ENCODE results near the gene LILRA2. TPM values are rescaled to one million over a fixed set of nuclear protein-coding genes. Genes with fewer than 3 reads are reported as not detected.
"Not testable (repeated sequence)": the region's sequence is repeated elsewhere in the genome, so short reads cannot be mapped to it uniquely, and the experiment has no call there.

Gene LILRA2
- total RNA-seq, 6 experiments from 2014 or later = 1.4 to 8.3 (median 2.4) TPM

DNA sequence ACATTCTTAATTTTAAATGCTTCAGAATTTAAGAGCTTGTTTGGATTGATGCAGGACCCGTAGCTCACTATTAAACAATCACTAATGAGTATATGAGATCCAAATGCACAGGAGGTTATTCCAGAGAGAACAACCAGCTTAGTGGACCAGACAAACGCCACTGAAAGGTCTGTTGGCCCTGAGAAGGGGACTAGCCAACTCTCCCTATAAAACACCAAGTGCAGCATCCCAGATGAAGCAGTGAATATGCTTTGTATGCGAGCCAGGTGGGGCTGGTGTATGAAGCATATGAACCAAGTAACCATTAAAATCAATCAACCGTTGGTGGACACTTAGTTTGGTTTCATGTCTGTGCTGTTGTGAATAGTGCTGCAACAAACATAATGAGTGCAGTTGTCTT is 46.9 kb downstream of the LILRA2 start:
- Histone ChIP-seq H3K27ac (no peak overlapping the region), H3K4me3 (no peak overlapping the region), H3K36me3 (no peaks in the 10 kb centered on the region), H3K9me3 (no peaks in the 10 kb centered on the region), H3K4me1 (no peaks in the 10 kb centered on the region), H3K27me3 (no peaks in the 10 kb centered on the region)
- DNase-seq (no peak), ATAC-seq (no peak)
- 64% methylated on average over 4 of the region's 4 CpGs for WGBS (ENCODE audit: insufficient coverage, low coverage, low lambda C conversion rate, missing lambda C conversion rate)
- intact Hi-C loops (cut with DNase I) = no loop called here
- TF ChIP-seq, protein P1, sequence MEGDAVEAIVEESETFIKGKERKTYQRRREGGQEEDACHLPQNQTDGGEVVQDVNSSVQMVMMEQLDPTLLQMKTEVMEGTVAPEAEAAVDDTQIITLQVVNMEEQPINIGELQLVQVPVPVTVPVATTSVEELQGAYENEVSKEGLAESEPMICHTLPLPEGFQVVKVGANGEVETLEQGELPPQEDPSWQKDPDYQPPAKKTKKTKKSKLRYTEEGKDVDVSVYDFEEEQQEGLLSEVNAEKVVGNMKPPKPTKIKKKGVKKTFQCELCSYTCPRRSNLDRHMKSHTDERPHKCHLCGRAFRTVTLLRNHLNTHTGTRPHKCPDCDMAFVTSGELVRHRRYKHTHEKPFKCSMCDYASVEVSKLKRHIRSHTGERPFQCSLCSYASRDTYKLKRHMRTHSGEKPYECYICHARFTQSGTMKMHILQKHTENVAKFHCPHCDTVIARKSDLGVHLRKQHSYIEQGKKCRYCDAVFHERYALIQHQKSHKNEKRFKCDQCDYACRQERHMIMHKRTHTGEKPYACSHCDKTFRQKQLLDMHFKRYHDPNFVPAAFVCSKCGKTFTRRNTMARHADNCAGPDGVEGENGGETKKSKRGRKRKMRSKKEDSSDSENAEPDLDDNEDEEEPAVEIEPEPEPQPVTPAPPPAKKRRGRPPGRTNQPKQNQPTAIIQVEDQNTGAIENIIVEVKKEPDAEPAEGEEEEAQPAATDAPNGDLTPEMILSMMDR (IDR thresholded peaks at IDR 0.05) = no peak
- TF ChIP-seq POLR2A (IDR thresholded peaks at IDR 0.05) = no peak

DNA sequence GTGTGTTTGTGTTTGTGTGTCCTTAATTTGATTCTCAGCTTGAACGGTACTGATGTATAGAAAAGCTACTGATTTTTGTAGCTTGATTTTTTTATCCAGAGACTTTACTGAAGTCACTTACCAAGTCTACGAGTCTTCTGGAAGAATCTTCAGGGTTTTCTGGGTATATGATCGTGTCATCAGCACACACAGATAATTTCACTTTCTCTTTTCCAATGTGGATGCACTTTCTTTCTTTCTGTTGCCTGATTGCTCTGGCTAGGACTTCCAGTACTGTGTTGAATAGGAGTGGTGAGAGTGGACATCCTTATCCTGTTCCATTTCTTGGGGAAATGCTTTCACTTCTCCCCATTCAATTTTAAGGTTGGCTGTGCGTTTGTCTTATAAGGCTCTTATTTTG is 48.8 kb downstream of the LILRA2 start:
- WGBS (ENCODE audit: insufficient coverage, low coverage, low lambda C conversion rate, missing lambda C conversion rate) = 34% methylated on average over 4 of the region's 4 CpGs
- H3K27ac ChIP-seq = no peak overlapping the region
- no peak for TF ChIP-seq POLR2A (IDR thresholded peaks at IDR 0.05)
- TF ChIP-seq, protein P1 (IDR thresholded peaks at IDR 0.05) = no peak

DNA sequence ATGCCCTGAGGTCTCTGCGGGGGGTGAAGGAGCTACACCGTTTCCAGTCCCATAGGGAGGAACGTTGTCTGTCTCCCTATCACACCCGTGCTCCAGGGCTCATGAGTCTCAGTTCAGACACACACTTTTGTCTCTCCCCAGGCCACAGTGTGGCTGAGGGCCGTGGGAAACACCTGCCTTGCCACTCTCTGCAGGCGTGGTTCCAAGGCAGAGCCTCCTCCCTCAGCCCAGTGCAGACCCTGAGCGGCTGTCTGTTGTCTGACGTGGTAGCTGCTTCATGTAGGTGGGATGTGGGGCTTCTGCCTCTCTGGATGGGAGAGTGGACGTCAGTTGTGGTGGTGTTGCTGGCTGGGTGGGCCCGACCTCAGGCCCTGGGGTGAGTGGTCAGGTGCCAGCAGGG is 50.6 kb downstream of the LILRA2 start:
- DNase-seq; H3K4me3 ChIP-seq; intact Hi-C loops (cut with DNase I); H3K9me3 ChIP-seq; H3K27ac ChIP-seq; H3K36me3 ChIP-seq; H3K27me3 ChIP-seq; H3K4me1 ChIP-seq: not testable (repeated sequence)
- WGBS (ENCODE audit: insufficient coverage, low coverage, low lambda C conversion rate, missing lambda C conversion rate) = no CpG with 5 or more reads among the region's 10 CpGs
- peak in 1 of 4 donors; percentile 44 for ATAC-seq

More for the DNA sequence above, 48.8 kb downstream of the LILRA2 start:
- no peak for DNase-seq
- no peak overlapping the region for H3K4me3 ChIP-seq
- H3K9me3 ChIP-seq = no peaks in the 10 kb centered on the region
- H3K36me3 ChIP-seq = no peaks in the 10 kb centered on the region
- H3K27me3 ChIP-seq = no peaks in the 10 kb centered on the region
- no peaks in the 10 kb centered on the region for H3K4me1 ChIP-seq
- peak in 1 of 4 donors; percentile 24 for ATAC-seq
- intact Hi-C loops (cut with DNase I) = no loop called here

DNA sequence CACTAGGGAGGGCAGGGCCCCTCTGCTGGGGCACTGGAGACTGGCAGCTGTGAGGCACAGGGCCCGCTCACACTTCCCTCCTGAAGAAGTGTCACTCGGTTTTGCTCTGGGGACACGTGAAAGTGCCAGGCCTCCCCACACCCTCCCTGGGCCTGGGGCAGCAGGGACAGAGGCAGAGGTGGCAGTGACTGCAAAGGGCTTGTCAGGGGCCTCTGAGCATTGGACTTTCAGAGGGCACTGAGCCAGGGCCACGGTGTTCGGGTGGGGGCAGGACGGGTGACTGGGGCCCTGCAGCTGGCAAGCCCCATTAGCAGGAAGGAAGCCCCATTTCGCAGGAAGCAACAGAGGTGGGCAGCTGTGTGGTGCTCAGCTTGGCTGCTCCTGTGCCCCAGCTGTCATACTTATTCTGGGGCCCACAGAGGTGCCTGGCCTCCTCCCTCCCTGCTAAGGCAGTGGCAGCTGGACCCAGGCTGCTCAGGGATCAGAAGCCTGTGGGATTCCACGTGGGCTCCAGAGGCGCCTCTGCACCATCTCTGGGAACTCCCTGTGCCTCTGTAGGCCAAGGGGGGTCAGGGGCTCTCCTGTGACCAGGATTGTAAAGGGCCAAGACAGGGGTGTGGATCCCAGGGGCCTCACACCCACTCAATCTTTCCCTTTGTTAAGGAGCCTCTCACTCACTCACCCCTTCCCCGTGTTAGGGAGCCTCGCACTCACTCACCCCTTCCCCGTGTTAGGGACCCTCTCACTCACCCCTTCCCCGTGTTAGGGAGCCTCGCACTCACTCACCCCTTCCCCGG is 51.5 kb downstream of the LILRA2 start:
- intact Hi-C loops (cut with DNase I); H3K4me3 ChIP-seq; H3K4me1 ChIP-seq; DNase-seq; H3K27me3 ChIP-seq; H3K27ac ChIP-seq; H3K9me3 ChIP-seq; H3K36me3 ChIP-seq: not testable (repeated sequence)
- 73% methylated on average over 6 of the region's 15 CpGs for WGBS (ENCODE audit: insufficient coverage, low coverage, low lambda C conversion rate, missing lambda C conversion rate)
- peak in 2 of 4 donors; percentile 18 to 37 for ATAC-seq

DNA sequence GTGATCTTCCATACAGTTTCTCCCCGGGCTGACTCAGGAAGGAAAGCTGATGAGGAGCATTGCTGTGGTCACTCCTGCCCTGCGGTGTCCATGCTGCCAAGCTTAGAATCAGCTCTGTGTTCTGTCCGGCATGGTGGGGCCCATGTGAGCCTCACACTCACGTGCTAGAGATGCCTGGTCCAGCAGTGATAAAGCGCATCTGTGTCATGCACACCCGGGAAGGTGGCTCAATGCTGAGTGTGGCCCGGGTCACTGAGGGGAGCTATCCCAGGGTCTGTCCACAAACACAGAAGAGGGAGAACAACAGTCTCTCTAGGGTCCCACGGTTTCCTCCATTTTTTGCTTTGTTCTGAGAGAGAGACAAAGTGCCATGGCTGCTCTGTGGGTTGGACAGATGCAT is 53.2 kb downstream of the LILRA2 start:
- TF ChIP-seq, protein P1 (IDR thresholded peaks at IDR 0.05) = no peak
- no peak for TF ChIP-seq POLR2A (IDR thresholded peaks at IDR 0.05)
- 20% methylated on average over 5 of the region's 8 CpGs for WGBS (ENCODE audit: insufficient coverage, low coverage, low lambda C conversion rate, missing lambda C conversion rate)
- no peak overlapping the region for H3K4me3 ChIP-seq
- no peaks in the 10 kb centered on the region for H3K9me3 ChIP-seq
- no peaks in the 10 kb centered on the region for H3K27me3 ChIP-seq
- intact Hi-C loops (cut with DNase I) = no loop called here
- H3K4me1 ChIP-seq = no peaks in the 10 kb centered on the region
- no peak overlapping the region for H3K27ac ChIP-seq
- H3K36me3 ChIP-seq = no peaks in the 10 kb centered on the region
- no peak for ATAC-seq
- no peak for DNase-seq

DNA sequence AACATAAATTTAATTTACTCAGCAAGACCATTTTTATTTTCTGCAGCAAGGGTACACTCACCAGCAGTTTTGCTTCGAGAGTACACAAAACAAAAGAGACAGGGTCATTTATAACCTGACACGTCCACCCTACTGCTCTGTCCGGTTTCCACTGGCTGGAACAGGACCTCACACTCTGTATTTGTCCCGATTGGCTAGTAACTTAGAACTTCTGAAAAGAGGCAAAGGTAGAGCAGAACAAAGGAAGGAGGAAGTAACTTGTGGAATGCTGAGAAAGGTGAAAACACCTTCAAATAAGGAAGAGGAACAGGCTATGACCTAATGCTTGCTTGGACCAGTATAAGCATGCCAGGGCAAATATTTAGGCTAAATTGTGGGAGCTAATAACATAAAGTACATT is 54.3 kb downstream of the LILRA2 start:
- H3K36me3 ChIP-seq; DNase-seq; ATAC-seq; intact Hi-C loops (cut with DNase I); H3K4me1 ChIP-seq; H3K27me3 ChIP-seq; H3K27ac ChIP-seq; H3K9me3 ChIP-seq; H3K4me3 ChIP-seq: not testable (repeated sequence)
- WGBS (ENCODE audit: insufficient coverage, low coverage, low lambda C conversion rate, missing lambda C conversion rate) = 32% methylated on average over 4 of the region's 4 CpGs

DNA sequence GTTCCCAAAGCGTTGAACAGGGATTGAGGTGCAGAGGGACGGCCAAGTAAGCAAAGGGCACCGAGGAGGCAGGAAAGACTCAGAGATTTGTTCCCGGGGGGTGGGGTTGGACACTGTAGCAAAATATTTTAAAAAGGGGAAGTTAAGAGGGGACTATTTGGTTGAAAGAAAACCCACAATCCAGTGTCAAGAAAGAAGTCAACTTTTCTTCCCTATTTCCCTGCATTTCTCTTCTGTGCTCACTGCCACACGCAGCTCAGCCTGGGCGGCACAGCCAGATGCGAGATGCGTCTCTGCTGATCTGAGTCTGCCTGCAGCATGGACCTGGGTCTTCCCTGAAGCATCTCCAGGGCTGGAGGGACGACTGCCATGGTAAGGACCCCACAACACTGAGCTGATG is 56.7 kb downstream of the LILRA2 start, which contains the start of gene LILRB1:
Gene LILRB1 (plus strand): TSS at position 223 of the 400 bp plus-strand sequence. CDS start 590 bp downstream, outside the sequence.
- H3K27ac ChIP-seq; H3K36me3 ChIP-seq; DNase-seq; H3K27me3 ChIP-seq; H3K9me3 ChIP-seq; H3K4me1 ChIP-seq; intact Hi-C loops (cut with DNase I): not testable (repeated sequence)
- WGBS (ENCODE audit: insufficient coverage, low coverage, low lambda C conversion rate, missing lambda C conversion rate) = 48% methylated on average over 9 of the region's 9 CpGs
- peak within 1 kb of the TSS in 1 of 3 donors; percentile 18 for H3K4me3 ChIP-seq
- ATAC-seq = peak in 3 of 4 donors; percentile 26 to 60 (median 37)
